Activated CD4-positive, alpha-beta T cell treated with anti-CD3 and anti-CD28 coated beads, Interleukin-2, amount 10 ng/mL, durations not matched to agents 7 days and 5 days (primary cell): ENCODE results near the gene KLK4. TPM values are rescaled to one million over a fixed set of nuclear protein-coding genes. Genes with fewer than 3 reads are reported as not detected.

Experiments
- CTCF ChIA-PET: fragments of 350-600 bp; sonication (Branson Sonifier 250); formaldehyde crosslinking; loops from one replicate; lab custom pipeline; 2021; ENCODE audit warnings: antibody characterized with exemption; lab: Charles Lee
- POLR2A ChIA-PET: fragments of 350-600 bp; sonication (Branson Sonifier 250); formaldehyde crosslinking; loops from one replicate; lab custom pipeline; 2021; ENCODE audit warnings: antibody characterized with exemption; lab: Charles Lee
- DNase-seq: peaks from one replicate; pipeline ENCODE4 v3.0.0-alpha.2; 2020
- H3K27ac Mint-ChIP-seq: one replicate; pipeline ENCODE4 v1.8.0; 2021; ENCODE audit warnings: mild to moderate bottlenecking, moderate library complexity, mixed read lengths
- H3K27me3 Mint-ChIP-seq: one replicate; pipeline ENCODE4 v1.8.0; 2021; ENCODE audit warnings: mixed read lengths
- H3K36me3 Mint-ChIP-seq: one replicate; pipeline ENCODE4 v1.8.0; 2021; ENCODE audit warnings: low read depth, mixed read lengths
- H3K4me1 Mint-ChIP-seq: one replicate; pipeline ENCODE4 v1.8.0; 2021; ENCODE audit warnings: mixed read lengths
- H3K4me3 Mint-ChIP-seq: one replicate; pipeline ENCODE4 v1.8.0; 2021; ENCODE audit warnings: mild to moderate bottlenecking, moderate library complexity, mixed read lengths
- H3K9me3 Mint-ChIP-seq: one replicate; pipeline ENCODE4 v1.8.0; 2021; ENCODE audit warnings: mixed read lengths
- total RNA-seq, 2 experiments: library from RNA; stranded (reverse); gene quantifications; one replicate each; pipeline ENCODE4 v1.2.3, GENCODE V29; 2021

Gene KLK4
- total RNA-seq, 2 experiments from 2014 or later, result not detected

DNA sequence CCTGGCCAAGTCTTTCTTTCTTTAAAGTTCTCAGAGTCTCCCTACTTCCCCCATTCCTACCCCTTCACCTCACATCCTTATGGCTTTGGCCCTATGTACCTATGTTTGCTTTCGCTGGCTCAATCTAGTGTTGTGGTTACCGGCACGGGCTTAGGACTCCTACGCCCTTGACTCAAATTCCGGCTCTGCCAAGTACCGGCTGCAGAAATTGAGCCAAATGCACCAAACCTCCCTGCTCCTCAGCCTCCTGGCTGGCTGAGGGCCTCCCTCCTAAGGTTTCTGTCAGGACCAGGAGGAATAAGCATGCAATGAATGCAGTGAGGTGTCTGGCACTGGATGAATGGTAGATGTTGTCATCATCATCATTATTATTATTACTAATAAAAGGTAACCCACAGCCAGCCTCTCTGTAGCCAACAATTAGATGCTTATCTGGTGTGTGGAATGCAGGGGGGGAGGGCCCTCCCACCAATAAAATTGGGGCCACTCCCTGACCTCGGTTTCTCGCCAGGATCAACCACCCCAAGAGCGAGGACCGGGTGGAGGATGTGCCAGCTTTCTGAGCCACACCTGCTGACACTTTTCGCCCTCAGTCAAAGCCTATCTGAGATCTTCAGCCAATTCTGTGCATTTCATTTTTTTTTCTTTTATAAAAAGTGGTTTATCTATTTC lies 21.0 kb upstream of the KLK4 start:
- POLR2A ChIA-PET, result interaction anchor here (0.5 kb wide), 1 partner anchor 1269 kb away, joined by 3 read pairs; no protein-coding TSS in a partner anchor
- Mint-ChIP-seq H3K4me1 (peaks cover 4% of the 10 kb centered on the region), H3K9me3 (no peaks in the 10 kb centered on the region)

DNA sequence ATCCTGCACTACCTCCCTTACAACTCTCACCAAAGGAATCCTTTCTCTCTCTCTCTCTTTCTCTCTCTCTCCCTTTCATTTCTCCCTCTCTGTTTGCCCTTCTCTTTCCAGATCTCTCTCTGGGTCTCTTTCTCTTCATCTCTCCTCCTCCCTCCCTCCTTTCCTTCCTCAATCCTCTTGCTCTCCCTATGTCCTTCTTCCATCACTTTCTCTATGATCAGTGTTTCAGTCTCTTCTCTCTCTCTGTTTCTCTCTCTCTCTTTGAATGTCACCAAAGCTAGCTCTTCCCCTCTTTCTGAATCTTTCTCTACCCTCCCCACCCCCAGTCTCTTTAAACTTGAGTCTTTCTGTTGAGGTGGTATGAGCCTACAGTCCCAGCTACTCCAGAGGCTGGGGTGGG lies 19.8 kb upstream of the KLK4 start:
- no peaks in the 10 kb centered on the region for H3K9me3 Mint-ChIP-seq
- DNase-seq, result no peak
- H3K4me1 Mint-ChIP-seq, result peaks cover 4% of the 10 kb centered on the region
- no peak overlapping the region for H3K4me3 Mint-ChIP-seq
- ChIA-PET POLR2A (no interaction called here), CTCF (no interaction called here)
- H3K27me3 Mint-ChIP-seq, result peaks cover 13% of the 10 kb centered on the region
- no peaks in the 10 kb centered on the region for H3K36me3 Mint-ChIP-seq
- H3K27ac Mint-ChIP-seq, result no peak overlapping the region

More for the DNA sequence above, 21.0 kb upstream of the KLK4 start:
- Mint-ChIP-seq H3K4me3 (no peak overlapping the region), H3K27me3 (peaks cover 13% of the 10 kb centered on the region), H3K27ac (no peak overlapping the region), H3K36me3 (no peaks in the 10 kb centered on the region)
- CTCF ChIA-PET, result interaction anchor here (1.2 kb wide), 1 partner anchor 165 kb away, joined by 4 read pairs; no protein-coding TSS in a partner anchor
- DNase-seq, result no peak

GRCh38 chr19:50928831-50929230 lies 17.6 kb upstream of the KLK4 start:
- ChIA-PET CTCF (no interaction called here), POLR2A (no interaction called here)
- no peak overlapping the region for H3K4me3 Mint-ChIP-seq
- H3K4me1 Mint-ChIP-seq, result peaks cover 4% of the 10 kb centered on the region
- no peak for DNase-seq
- H3K9me3 Mint-ChIP-seq, result no peaks in the 10 kb centered on the region
- no peaks in the 10 kb centered on the region for H3K36me3 Mint-ChIP-seq
- H3K27ac Mint-ChIP-seq, result no peak overlapping the region
- peaks cover 17% of the 10 kb centered on the region for H3K27me3 Mint-ChIP-seq

DNA sequence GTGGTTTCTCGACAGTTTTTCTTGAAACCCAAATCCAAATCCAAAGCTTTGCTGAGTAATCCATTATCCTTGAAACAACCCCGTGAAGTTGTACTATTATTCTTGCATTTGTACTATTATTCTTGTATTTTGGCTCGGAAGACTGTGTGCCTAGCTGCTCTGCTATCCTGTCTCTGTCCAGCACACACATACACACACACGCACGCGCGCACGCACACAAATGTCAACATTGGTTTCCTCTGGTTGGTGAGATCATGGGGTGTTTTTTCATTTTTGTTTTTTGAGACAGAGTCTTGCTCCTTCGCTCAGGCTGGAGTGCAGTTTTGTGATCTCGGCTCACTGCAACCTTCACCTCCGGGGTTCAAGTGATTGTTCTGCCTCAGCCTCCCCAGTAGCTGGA lies 14.9 kb upstream of the KLK4 start:
- peaks cover 12% of the 10 kb centered on the region for H3K27me3 Mint-ChIP-seq
- CTCF ChIA-PET, result no interaction called here

DNA sequence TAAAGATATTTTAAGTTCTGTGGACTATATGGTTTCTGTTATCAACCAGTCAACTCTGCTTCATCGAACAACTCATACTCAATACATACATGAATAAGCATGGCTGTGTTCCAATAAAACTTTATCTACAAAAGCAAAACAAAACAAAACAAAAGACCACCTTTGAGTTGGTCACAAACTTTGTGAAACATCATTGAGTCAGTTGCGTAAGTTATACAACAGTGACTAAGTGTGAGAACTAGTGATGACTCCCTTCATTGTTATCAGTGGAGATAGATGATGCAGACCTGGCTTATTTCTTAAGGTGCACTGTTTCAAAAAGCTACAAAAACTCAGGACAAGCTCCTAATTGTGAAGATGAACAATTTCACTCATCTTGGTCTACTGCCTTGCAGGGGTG lies 14.5 kb upstream of the KLK4 start:
- Mint-ChIP-seq H3K4me3 (no peak overlapping the region), H3K36me3 (no peaks in the 10 kb centered on the region), H3K27ac (no peak overlapping the region), H3K9me3 (no peaks in the 10 kb centered on the region), H3K27me3 (peaks cover 9% of the 10 kb centered on the region), H3K4me1 (peaks cover 12% of the 10 kb centered on the region)
- POLR2A ChIA-PET, result no interaction called here
- DNase-seq, result no peak
- CTCF ChIA-PET, result interaction anchor here (0.6 kb wide), 1 partner anchor 179 kb away, joined by 5 read pairs; no protein-coding TSS in a partner anchor

More for the DNA sequence above, 14.9 kb upstream of the KLK4 start:
- Mint-ChIP-seq H3K36me3 (no peaks in the 10 kb centered on the region), H3K4me3 (no peak overlapping the region), H3K27ac (no peak overlapping the region), H3K9me3 (no peaks in the 10 kb centered on the region), H3K4me1 (peaks cover 12% of the 10 kb centered on the region)
- no peak for DNase-seq
- POLR2A ChIA-PET, result no interaction called here

GRCh38 chr19:50924586-50924985 lies 13.4 kb upstream of the KLK4 start:
- no peak overlapping the region for H3K4me3 Mint-ChIP-seq
- H3K4me1 Mint-ChIP-seq, result peaks cover 7% of the 10 kb centered on the region
- H3K36me3 Mint-ChIP-seq, result no peaks in the 10 kb centered on the region
- ChIA-PET POLR2A (no interaction called here), CTCF (interaction anchor here (1.0 kb wide), 1 partner anchor 77 kb away, joined by 3 read pairs; no protein-coding TSS in a partner anchor)
- peaks cover 11% of the 10 kb centered on the region for H3K27me3 Mint-ChIP-seq
- H3K9me3 Mint-ChIP-seq, result no peaks in the 10 kb centered on the region
- DNase-seq, result no peak
- no peak overlapping the region for H3K27ac Mint-ChIP-seq

- H3K4me3 Mint-ChIP-seq, result no peak overlapping the region
- no peak overlapping the region for H3K27ac Mint-ChIP-seq
- ChIA-PET POLR2A (interaction anchor here (1.0 kb wide), 1 partner anchor 13 kb away, joined by 3 read pairs; no protein-coding TSS in a partner anchor), CTCF (interaction anchor here (0.6 to 1.3 kb wide), 12 partner anchors 15 to 384 kb away, joined by 3 to 5 read pairs (median 3); no protein-coding TSS in a partner anchor)
- peak; percentile 89 for DNase-seq
- peaks cover 20% of the 10 kb centered on the region for H3K27me3 Mint-ChIP-seq
- H3K4me1 Mint-ChIP-seq, result peaks cover 7% of the 10 kb centered on the region
- H3K9me3 Mint-ChIP-seq, result no peaks in the 10 kb centered on the region
- no peaks in the 10 kb centered on the region for H3K36me3 Mint-ChIP-seq
Measured at GRCh38 chr19:50922317-50922853, 11.2 kb upstream of the KLK4 start.

DNA sequence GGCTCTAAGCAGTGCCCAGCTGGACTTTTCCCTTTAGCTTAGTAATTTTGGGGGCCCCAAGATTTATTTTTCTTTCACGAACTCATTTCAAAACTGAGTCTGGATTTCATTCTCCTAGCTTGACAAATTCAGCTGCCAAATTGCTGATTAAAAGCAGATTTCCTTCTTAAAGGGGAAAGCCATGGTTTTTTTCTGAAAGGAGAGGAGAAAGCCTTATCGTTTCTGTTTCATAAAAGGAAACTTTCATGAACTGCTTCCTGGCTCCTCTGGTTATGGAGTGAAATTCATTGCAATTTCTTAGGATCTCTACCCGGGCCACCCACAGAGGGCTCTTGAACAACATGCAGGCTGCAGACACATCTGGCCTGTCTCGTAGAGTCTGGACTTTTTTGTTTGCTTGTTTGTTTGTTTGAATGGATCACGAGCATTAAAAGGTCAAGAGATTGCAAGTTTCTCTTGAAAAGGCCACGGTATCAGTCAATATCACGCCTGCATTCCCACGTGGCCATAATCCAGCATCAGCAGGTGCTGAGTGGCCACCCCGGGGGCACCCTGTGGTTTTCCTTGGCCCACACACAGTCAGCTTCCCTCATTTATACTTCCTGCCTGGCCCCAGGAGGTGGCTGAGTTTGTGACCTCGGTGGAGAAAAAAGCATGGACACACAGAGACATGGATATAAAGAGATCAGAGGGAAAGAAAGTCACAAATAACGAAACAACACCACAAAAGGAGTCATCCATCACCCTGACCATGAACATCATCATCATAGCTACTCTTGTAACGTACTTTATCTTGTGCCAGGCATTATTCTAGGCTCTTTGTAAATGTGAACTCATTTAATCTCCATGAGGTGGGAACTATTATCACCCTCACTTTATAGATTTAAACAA lies 10.5 kb upstream of the KLK4 start:
- Mint-ChIP-seq H3K36me3 (no peaks in the 10 kb centered on the region), H3K27ac (no peak overlapping the region), H3K27me3 (peaks cover 20% of the 10 kb centered on the region), H3K4me1 (peaks cover 7% of the 10 kb centered on the region), H3K4me3 (no peak overlapping the region), H3K9me3 (no peaks in the 10 kb centered on the region)
- ChIA-PET POLR2A (interaction anchor here (1.0 kb wide), 1 partner anchor 12 kb away, joined by 3 read pairs; no protein-coding TSS in a partner anchor), CTCF (interaction anchor here (0.6 to 1.3 kb wide), 11 partner anchors 14 to 384 kb away, joined by 3 to 5 read pairs (median 3); no protein-coding TSS in a partner anchor)
- DNase-seq, result no peak

DNA sequence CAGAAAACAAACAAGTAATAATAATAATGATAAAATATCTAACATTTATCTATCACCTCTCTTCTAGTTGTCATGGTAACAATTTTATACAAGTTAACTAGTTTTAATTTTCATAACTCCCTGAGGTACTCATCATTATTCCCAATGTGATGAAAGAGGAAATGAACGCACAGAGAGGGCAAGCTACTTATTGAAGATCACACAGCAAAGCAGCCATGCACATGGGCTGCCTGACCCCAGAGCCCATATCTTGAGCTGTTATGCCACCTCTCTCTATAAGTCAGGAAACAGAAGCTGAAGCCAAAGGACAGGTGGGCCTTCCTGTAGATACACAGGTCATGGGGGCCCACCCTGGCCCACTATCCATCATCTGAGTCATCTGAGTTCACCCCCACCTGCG lies 4.9 kb upstream of the KLK4 start:
- Mint-ChIP-seq H3K4me1 (no peaks in the 10 kb centered on the region), H3K36me3 (no peaks in the 10 kb centered on the region), H3K9me3 (no peaks in the 10 kb centered on the region), H3K27me3 (peaks cover 14% of the 10 kb centered on the region), H3K4me3 (no peak overlapping the region), H3K27ac (no peak overlapping the region)
- ChIA-PET POLR2A (no interaction called here), CTCF (no interaction called here)
- no peak for DNase-seq

DNA sequence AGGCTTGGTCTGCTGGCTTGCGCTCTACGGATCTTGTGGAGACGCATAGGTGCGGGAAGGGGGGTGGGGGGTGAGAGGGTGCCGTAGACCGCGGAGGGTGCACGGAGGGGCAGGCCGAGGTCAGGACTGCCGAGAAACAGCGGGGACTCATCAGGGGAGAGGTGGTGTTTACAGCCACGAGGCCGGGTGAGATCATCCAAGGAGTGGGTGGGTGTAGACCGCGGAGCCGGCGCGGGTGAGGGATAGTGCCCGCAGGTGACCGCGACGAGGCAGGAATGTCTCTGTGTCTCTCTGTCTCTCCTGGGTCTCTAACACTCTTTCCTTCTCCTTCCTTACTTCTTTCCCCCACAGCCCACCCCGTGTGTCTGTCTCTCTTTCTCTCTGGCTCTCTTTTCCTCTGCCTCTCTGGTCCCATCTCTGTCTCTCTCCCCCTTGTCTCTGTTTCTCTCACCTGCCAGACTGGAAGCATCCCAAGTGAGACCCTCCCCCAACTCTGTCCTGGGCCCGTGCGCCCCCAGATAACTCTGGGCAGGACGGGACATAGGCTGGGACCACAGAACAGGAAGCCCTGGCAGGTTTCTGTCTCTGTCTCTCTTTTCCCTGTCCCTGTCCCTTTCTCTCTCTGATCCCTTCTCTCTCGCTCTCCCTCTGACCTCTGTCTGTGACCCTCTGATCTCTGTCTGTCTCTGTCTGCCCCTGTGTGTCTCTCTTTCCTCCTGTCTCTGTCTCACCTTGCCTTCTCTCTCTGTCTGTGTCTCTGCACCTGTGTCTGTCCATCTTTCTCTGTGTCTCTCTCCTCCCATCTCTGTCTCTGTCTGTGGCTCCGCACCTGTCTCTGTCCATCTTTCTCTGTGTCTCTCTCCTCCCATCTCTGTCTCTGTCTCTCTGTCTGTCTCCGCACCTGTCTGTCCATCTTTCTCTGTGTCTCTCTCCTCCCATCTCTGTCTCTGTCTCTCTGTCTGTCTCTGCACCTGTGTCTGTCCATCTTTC lies 1.8 kb upstream of the KLK4 start:
- Mint-ChIP-seq H3K9me3 (no peaks in the 10 kb centered on the region), H3K4me1 (no peaks in the 10 kb centered on the region), H3K27me3 (peaks cover 28% of the 10 kb centered on the region), H3K4me3 (no peak overlapping the region), H3K36me3 (no peaks in the 10 kb centered on the region), H3K27ac (no peak overlapping the region)
- POLR2A ChIA-PET, result no interaction called here
- no peak for DNase-seq
- CTCF ChIA-PET, result no interaction called here

GRCh38 chr19:50912102-50912599 lies 956 bp upstream of the KLK4 start:
- Mint-ChIP-seq H3K27ac (no peak overlapping the region), H3K27me3 (peaks cover 33% of the 10 kb centered on the region), H3K4me1 (no peaks in the 10 kb centered on the region), H3K4me3 (no peak overlapping the region), H3K36me3 (no peaks in the 10 kb centered on the region), H3K9me3 (no peaks in the 10 kb centered on the region)
- ChIA-PET CTCF (no interaction called here), POLR2A (no interaction called here)
- no peak for DNase-seq

DNA sequence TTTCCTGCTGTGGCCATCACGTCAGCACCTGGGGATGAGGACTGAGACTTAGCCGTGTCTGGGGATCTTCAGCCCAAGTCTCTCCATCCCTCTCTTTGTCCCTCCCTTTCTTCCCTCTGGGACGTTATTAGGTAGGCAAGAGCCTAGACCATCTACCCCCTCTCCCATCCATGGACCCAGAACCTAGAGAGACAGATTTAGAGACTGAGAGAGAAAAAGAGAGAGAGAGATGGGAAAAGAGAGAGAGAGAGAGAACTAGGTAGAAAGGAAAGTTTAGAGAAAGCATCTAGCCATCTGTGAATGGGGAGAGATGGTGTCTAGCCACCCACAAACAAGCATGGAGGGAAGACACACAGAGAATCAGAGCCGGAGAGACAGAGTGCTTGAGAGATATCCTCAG lies 473 bp downstream of the KLK4 start:
- no peaks in the 10 kb centered on the region for H3K9me3 Mint-ChIP-seq
- no peaks in the 10 kb centered on the region for H3K4me1 Mint-ChIP-seq
- H3K36me3 Mint-ChIP-seq, result no peaks in the 10 kb centered on the region
- POLR2A ChIA-PET, result no interaction called here
- CTCF ChIA-PET, result no interaction called here
- no peak overlapping the region for H3K4me3 Mint-ChIP-seq
- peaks cover 38% of the 10 kb centered on the region for H3K27me3 Mint-ChIP-seq
- DNase-seq, result no peak
- H3K27ac Mint-ChIP-seq, result no peak overlapping the region
